Muscle layer of duodenum (tissue), 2 donors: ENCODE measurements around the gene CNOT6.
"Not testable (repeated sequence)": the region's sequence is repeated elsewhere in the genome, so short reads cannot be mapped to it uniquely, and the experiment has no call there.

Experiments
- H3K27ac ChIP-seq: one replicate; pipeline ENCODE4 v1.7.0; 2013; ENCODE audit warnings: mild to moderate bottlenecking, low read length
- H3K27me3 ChIP-seq: one replicate; pipeline ENCODE4 v1.7.0; 2013; ENCODE audit warnings: low read depth, mild to moderate bottlenecking, control low read depth, low read length
- H3K36me3 ChIP-seq, 2 donors: one replicate each; pipeline ENCODE4 v1.7.0; 2013; ENCODE audit warnings: low read length in 2 of 2, control low read depth in 1 of 2, mild to moderate bottlenecking in 1 of 2; ENCODE audit not compliant: insufficient read depth in 2 of 2, control insufficient read depth in 1 of 2
- H3K4me1 ChIP-seq, 2 donors: one replicate each; pipeline ENCODE4 v1.7.0; 2013; ENCODE audit warnings: low read length in 2 of 2, mild to moderate bottlenecking in 2 of 2, control low read depth in 1 of 2, moderate library complexity in 1 of 2; ENCODE audit not compliant: insufficient read depth in 2 of 2, control insufficient read depth in 1 of 2
- H3K4me3 ChIP-seq, 2 donors: one replicate each; pipeline ENCODE4 v1.7.0; 2013; ENCODE audit warnings: low read length in 2 of 2, low read depth in 1 of 2, mild to moderate bottlenecking in 1 of 2
- H3K9me3 ChIP-seq, 2 donors: one replicate each; pipeline ENCODE4 v1.7.0; 2013; ENCODE audit warnings: low read length in 2 of 2, control low read depth in 1 of 2, mild to moderate bottlenecking in 1 of 2; ENCODE audit not compliant: control insufficient read depth in 1 of 2
- donor health status: healthy.

The CNOT6 gene

GRCh38 chr5:180494060-180494509 is at the start of gene CNOT6:
CNOT6 (plus strand) TSS chr5:180494379; CDS start chr5:180529277, 34,898 bp downstream.
- no peaks in the 10 kb centered on the region for H3K9me3 ChIP-seq
- H3K4me3 ChIP-seq, result peak within 1 kb of the TSS; percentile 75 to 96
- H3K4me1 ChIP-seq, result peaks cover 0 to 19% of the 10 kb centered on the region in 2 donors
- no peaks in the 10 kb centered on the region for H3K36me3 ChIP-seq
- peak within 1 kb of the TSS; percentile 33 for H3K27ac ChIP-seq
- H3K27me3 ChIP-seq, result no peaks in the 10 kb centered on the region

DNA sequence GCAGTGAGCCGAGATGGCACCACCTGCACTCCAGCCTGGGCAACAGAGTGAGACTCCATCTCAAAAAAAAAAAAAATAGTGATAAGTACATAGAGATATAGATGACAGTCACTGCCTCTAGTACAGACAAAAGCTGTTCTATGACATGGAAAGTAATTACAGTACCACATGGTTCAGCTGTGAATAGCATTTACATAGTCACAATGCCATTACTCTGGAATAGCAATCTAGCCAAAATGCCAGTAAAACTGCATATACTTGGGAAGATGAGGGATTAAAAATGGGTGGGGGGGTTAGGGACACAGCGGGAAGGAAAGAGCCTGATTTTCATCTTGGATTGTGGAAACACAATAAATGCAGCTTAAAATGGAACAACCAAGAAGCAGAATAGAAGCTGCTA is 39.4 kb upstream of the CNOT6 start:
- H3K9me3 ChIP-seq, result peaks cover 0 to 3% of the 10 kb centered on the region in 2 donors
- H3K4me3 ChIP-seq, result no peak overlapping the region
- H3K27me3 ChIP-seq, result no peaks in the 10 kb centered on the region
- H3K4me1 ChIP-seq, result no peaks in the 10 kb centered on the region
- no peak overlapping the region for H3K27ac ChIP-seq
- no peaks in the 10 kb centered on the region for H3K36me3 ChIP-seq

DNA sequence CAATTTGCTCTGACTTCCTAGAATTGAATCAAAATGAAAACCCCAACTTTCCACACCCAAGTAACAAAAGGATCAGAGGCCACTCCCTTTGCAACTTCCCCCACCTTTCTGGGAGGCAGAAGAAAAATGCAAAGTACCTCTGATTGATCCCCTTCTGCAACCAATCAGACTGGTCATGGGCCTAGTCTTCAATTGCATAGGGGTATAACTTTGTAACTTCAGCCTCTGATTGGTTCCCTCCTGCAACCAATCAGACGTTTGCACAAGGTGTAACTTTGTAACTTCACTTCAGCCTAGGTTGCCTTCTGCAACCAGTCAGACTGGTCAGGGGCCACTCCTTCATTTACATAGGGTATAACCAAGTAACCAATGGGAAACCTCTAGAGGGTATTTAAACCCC is 38.3 kb upstream of the CNOT6 start:
- Histone ChIP-seq H3K9me3 (peaks cover 0 to 3% of the 10 kb centered on the region in 2 donors), H3K4me3 (no peak overlapping the region), H3K27me3 (no peaks in the 10 kb centered on the region), H3K4me1 (no peaks in the 10 kb centered on the region), H3K27ac (no peak overlapping the region), H3K36me3 (no peaks in the 10 kb centered on the region)

- peaks cover 0 to 3% of the 10 kb centered on the region in 2 donors for H3K9me3 ChIP-seq
- H3K27ac ChIP-seq, result no peak overlapping the region
- no peaks in the 10 kb centered on the region for H3K36me3 ChIP-seq
- no peaks in the 10 kb centered on the region for H3K27me3 ChIP-seq
- no peaks in the 10 kb centered on the region for H3K4me1 ChIP-seq
- no peak overlapping the region for H3K4me3 ChIP-seq
These were observed 37.4 kb upstream of the CNOT6 start for GRCh38 chr5:180456792-180457191.

DNA sequence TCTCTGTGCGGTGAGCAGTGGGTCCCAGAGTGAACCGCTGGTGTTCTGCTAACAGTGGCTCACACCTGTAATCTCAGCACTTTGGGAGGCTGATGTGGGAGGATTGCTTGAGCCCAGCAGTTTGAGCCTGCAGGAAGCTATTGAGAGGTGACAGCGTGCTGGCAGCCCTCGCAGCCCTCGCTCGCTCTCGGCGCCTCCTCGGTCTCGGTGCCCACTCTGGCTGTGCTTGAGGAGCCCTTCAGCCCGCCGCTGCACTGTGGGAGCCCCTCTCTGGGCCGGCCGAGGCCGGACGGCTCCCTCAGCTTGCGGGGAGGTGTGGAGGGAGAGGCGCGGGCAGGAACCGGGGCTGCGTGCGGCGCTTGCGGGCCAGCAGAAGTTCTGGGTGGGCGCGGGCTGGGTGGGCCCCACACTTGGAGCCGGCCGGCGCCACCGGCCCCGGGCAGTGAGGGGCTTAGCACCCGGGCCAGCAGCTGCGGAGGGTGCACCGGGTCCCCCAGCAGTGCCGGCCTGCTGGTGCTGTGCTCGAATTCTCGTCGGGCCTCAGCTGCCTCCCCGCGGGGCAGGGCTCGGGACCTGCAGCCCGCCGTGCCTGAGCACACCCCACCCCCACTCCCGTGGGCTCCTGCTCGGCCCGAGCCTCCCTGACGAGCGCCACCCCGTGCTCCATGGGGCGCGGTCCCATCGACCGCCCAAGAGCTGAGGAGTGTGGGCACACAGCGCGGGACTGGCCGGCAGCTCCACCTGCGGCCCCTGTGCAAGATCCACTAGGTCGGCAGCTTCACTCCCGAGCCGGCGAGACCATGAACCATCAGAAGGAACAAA is 35.1 kb upstream of the CNOT6 start:
- H3K27me3 ChIP-seq, H3K4me1 ChIP-seq, H3K9me3 ChIP-seq, H3K36me3 ChIP-seq, H3K4me3 ChIP-seq, H3K27ac ChIP-seq: not testable (repeated sequence)

DNA sequence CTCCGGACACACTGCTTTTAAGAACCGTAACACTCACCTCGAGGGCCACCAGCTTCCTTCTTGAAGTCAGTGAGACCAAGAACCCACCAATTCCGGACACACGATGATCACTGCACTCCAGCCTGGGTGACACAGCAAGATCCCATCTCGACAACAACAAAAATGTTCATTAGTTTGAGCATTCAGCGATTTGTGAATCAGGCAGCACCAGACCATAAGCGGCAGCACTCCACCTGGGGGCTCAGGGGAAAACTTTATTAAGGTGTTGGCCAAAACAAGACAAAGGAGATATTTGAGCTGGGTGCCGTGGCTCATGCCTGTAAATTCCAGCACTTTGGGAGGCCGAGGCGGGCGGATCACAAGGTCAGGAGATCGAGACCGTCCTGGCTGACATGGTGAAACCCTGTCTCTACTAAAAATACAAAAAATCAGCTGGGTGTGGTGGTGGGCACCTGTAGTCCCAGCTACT is 34.5 kb upstream of the CNOT6 start:
- H3K9me3 ChIP-seq, H3K27me3 ChIP-seq, H3K36me3 ChIP-seq, H3K4me3 ChIP-seq, H3K4me1 ChIP-seq, H3K27ac ChIP-seq: not testable (repeated sequence)

DNA sequence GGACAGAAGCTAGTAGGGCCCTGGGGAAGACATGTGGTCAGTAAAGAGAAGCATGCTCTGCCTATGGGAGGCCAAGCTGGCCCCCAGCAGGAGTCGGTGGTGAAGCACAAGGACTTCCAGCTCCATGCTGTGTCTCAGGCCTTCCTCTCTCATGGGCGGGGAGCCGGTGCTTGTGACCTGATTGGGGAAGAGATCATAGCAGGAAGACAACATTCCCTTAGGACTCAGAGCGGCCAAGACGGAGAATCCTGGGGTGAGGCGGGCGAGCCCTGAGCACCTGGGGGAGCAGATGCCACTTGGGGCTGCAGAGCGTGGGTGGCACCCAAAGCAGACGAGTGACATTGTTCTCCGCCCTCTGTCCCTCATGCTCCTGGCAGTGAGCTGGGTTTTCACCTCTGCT is 33.3 kb upstream of the CNOT6 start:
- Histone ChIP-seq H3K36me3 (no peaks in the 10 kb centered on the region), H3K4me3 (no peak overlapping the region), H3K27me3 (no peaks in the 10 kb centered on the region), H3K4me1 (no peaks in the 10 kb centered on the region), H3K9me3 (peaks cover 0 to 3% of the 10 kb centered on the region in 2 donors), H3K27ac (no peak overlapping the region)

DNA sequence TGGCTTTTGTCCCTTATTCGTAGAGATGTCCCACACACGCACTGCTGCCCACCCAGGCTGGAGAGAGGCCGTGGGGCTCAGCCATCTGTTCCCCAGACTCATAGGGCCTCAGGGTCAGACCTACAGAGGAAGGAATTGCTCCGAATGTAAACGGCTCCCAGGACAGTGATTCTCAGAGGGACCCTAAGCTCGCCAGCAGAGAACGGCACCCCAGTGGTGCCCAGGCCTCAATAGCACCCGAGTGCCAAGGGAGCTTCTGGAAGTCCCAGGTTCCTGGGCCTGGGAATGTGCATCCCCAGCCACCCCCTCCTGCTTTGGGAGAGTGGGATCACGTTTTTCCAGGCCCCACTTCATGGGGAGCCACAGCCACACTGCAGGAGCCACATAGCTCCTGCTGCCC is 32.9 kb upstream of the CNOT6 start:
- Histone ChIP-seq H3K36me3 (no peaks in the 10 kb centered on the region), H3K27ac (no peak overlapping the region), H3K9me3 (peaks cover 0 to 3% of the 10 kb centered on the region in 2 donors), H3K4me1 (no peaks in the 10 kb centered on the region), H3K4me3 (no peak overlapping the region), H3K27me3 (no peaks in the 10 kb centered on the region)

DNA sequence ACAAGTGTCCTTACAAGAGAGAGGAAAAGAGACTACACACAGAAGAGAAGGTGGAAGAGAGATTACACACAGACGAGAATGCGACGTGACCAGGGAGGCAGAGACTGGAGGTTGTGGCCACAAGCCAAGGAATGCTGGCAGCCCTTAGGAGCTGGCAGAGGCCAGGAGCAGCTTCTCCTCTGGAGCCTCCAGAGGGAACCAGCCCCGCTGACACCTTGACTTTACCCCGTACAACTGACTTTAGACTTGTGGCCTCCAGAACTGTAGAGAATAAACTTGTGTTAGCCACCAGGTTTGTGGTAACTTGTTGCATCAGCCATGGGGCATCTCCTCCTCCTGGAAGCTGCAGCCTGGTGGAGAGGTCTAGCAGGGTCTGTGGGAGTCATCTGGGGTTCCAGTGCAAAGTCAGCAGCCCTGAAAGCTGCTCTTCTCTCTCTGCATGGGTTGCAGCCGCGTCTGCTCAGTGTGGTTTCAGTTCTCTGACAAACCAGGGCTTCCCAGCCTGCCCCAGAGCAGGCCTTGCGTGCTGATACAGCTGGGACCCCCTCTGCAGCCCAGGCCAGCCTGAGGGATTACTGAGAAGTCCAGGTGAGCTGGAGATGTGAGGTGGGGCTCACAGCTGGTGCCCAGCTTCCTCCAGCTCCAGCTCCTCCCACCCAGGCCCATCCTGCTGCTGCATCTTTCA is 30.8 kb upstream of the CNOT6 start:
- no peak overlapping the region for H3K27ac ChIP-seq
- H3K4me3 ChIP-seq, result no peak overlapping the region
- peaks cover 0 to 3% of the 10 kb centered on the region in 2 donors for H3K9me3 ChIP-seq
- H3K27me3 ChIP-seq, result no peaks in the 10 kb centered on the region
- no peaks in the 10 kb centered on the region for H3K36me3 ChIP-seq
- H3K4me1 ChIP-seq, result no peaks in the 10 kb centered on the region

DNA sequence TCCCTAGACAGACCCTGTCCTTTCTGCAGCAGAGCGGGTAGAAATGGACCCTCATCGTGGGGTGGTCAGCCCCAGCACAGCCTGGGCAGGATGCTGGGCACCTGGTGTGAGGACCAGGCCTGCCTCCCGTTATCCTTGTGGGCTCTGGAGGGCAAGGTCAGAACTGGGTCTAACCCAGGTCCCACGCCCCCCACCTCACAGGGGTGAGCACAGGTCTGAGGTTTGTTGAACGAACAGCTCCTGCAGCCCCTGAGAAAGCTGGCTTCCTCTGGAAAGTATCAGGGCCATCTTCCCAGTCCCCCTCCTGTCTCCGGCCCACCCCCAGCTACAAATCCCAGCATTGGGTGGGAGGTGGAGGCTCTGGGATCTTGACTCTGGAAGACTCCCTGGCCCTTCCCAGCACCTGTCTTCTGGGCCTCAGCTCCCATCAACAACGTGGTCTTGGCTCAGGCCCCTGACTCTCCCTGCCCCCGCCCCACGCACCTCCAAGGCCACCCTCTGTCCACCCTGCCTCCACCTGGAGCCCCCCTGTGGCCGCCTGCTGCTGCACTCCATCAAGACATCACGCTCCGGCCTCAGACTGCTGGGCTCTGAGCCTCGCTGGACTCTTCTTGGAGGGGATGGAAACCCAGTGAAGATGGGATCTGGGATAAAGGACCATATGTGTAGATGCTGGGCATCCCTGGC is 30.1 kb upstream of the CNOT6 start:
- Histone ChIP-seq H3K9me3 (peaks cover 0 to 3% of the 10 kb centered on the region in 2 donors), H3K4me1 (no peaks in the 10 kb centered on the region), H3K27me3 (no peaks in the 10 kb centered on the region), H3K4me3 (no peak overlapping the region), H3K36me3 (no peaks in the 10 kb centered on the region), H3K27ac (no peak overlapping the region)

DNA sequence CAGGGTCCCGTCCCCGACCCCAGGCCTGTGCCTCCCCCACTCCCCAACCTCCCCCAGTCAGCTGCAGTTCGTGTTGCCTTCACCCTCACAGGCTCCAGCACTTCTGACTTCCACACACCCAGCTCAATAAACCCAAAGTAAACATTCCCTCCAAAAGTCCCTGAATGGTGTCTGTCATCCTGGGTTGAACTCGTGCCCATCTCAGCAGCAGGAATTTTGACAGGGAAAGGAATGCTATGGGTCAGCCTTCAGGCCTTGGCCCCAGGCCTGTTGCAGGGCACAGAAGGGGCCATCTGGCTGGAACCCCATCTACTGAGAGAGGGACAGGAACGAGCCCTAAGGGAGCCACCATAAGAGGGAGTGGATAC is 29.6 kb upstream of the CNOT6 start:
- Histone ChIP-seq H3K9me3 (no peaks in the 10 kb centered on the region), H3K27ac (no peak overlapping the region), H3K4me1 (no peaks in the 10 kb centered on the region), H3K27me3 (no peaks in the 10 kb centered on the region), H3K4me3 (no peak overlapping the region), H3K36me3 (no peaks in the 10 kb centered on the region)
